Smooth muscle cell (in vitro differentiated cells): ENCODE results near the gene SRL. TPM values are rescaled to one million over a fixed set of nuclear protein-coding genes. Genes with fewer than 3 reads are reported as not detected.

ENCODE experiments used
- DNase-seq: peaks from one replicate; lab custom pipeline; 2025; ENCODE audit not compliant: unreplicated experiment; lab: John Stamatoyannopoulos, UW
- H2AFZ ChIP-seq: fragments of 200-600 bp; sonication (generic); 2 replicates; pipeline ENCODE4 v1.6.0; 2016; ENCODE audit warnings: antibody characterized with exemption, low read depth, mild to moderate bottlenecking
- H3F3A ChIP-seq: fragments of 200-600 bp; sonication (generic); 2 replicates; pipeline ENCODE4 v1.6.0; 2017; ENCODE audit warnings: antibody characterized with exemption, low read depth
- H3K27ac ChIP-seq: fragments of 200-600 bp; sonication (generic); 2 replicates; pipeline ENCODE4 v1.5.1; 2016; ENCODE audit warnings: low read depth, mild to moderate bottlenecking
- H3K27me3 ChIP-seq: fragments of 200-600 bp; sonication (generic); 2 replicates; pipeline ENCODE4 v1.6.1; 2016; ENCODE audit warnings: low read depth, mild to moderate bottlenecking
- H3K36me3 ChIP-seq: fragments of 200-600 bp; sonication (generic); 2 replicates; pipeline ENCODE4 v1.5.1; 2016; ENCODE audit warnings: low read depth
- H3K4me1 ChIP-seq: fragments of 200-600 bp; sonication (generic); 2 replicates; pipeline ENCODE4 v1.5.1; 2016; ENCODE audit warnings: low read depth
- H3K4me2 ChIP-seq: fragments of 200-600 bp; sonication (generic); 2 replicates; pipeline ENCODE4 v1.6.0; 2016; ENCODE audit warnings: mild to moderate bottlenecking
- H3K4me3 ChIP-seq: fragments of 200-600 bp; sonication (generic); 2 replicates; pipeline ENCODE4 v1.5.1; 2016; ENCODE audit warnings: mild to moderate bottlenecking
- H3K79me2 ChIP-seq: fragments of 200-600 bp; sonication (generic); 2 replicates; pipeline ENCODE4 v1.6.0; 2016; ENCODE audit warnings: low read depth, mild to moderate bottlenecking
- H3K9ac ChIP-seq: fragments of 200-600 bp; sonication (generic); 2 replicates; pipeline ENCODE4 v1.6.0; 2016; ENCODE audit warnings: low read depth
- H3K9me3 ChIP-seq: fragments of 200-600 bp; sonication (generic); replicated peaks from 2 replicates; pipeline ENCODE4 v1.5.1; 2016; ENCODE audit warnings: low read depth
- H4K20me1 ChIP-seq: fragments of 200-600 bp; sonication (generic); 2 replicates; pipeline ENCODE4 v1.6.0; 2016; ENCODE audit warnings: low read depth
- WGBS: methylation state at CpG from one replicate; pipeline ENCODE4 v1.1.7; 2016; ENCODE audit warnings: low lambda C conversion rate; 5-methylcytosine and 5-hydroxymethylcytosine counted together
- polyA plus RNA-seq: library from polyadenylated mRNA; unstranded; fragments of >200 nt; fragmentation: Nextera tagmentation; extraction: Ambion mirVana; gene quantifications from 2 replicates; pipeline ENCODE4 v1.2.1, GENCODE V29; 2016
- total RNA-seq: library from RNA; depleted of rRNA; stranded (reverse); fragments of >200 nt; gene quantifications from 2 replicates; pipeline ENCODE4 v1.2.3, GENCODE V29; 2014
- TF ChIP-seq, protein P1 (sequence below): fragments of 200-600 bp; sonication (generic); IDR thresholded peaks from 2 replicates; pipeline ENCODE4 v1.5.1; 2017; ENCODE audit warnings: borderline replicate concordance, mild to moderate bottlenecking, antibody characterized with exemption; ENCODE audit not compliant: insufficient read depth, poor library complexity, severe bottlenecking

The SRL gene
- total and polyA plus RNA-seq, 2 experiments from 2014 or later = not detected

DNA sequence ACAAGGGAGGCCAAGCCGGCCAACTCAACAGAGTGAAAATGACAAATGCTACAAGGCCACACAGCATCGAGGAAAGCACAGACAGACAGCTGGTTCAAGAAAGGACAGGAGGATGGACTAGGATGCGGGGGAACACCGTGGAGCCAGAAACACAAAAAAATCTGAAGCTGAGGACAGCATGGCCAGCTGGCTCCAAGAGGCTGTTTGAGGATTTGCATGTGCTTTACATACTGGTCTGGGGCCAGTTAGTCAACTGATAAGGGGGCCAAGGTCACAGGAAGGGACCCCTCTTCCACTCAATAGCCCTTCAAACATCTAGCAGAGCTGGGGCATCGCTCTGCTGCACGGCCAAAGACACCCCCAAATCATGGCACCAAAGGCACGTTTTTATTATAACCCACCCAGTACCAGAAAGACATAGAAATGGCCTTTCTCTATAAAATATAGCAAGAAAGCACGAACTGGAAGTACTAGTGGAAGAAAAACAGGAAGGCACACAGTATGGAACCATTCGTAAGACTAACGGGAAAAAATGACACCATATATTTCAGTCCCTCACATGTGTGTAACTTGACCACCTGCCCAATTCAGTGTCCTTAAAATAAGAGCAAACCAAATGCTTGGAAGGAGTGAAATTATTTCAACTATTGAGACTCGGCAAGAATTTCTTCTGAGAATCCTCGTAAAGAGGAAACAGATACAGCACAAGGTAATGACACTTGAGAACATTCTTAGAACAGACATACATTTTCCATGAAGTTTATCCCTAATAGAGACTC, 7.8 kb upstream of the SRL start:
- Histone ChIP-seq H4K20me1 (no peaks in the 10 kb centered on the region), H3K27ac (no peak overlapping the region), H3K4me3 (no peak overlapping the region), H3K4me2 (no peak overlapping the region), H3K79me2 (no peaks in the 10 kb centered on the region), H3K36me3 (no peaks in the 10 kb centered on the region), H2AFZ (no peak overlapping the region), H3K4me1 (peaks cover 5% of the 10 kb centered on the region), H3K27me3 (no peaks in the 10 kb centered on the region), H3K9me3 (no peaks in the 10 kb centered on the region), H3F3A (no peaks in the 10 kb centered on the region), H3K9ac (no peak overlapping the region)
- WGBS = 88% methylated on average over 12 of the region's 12 CpGs
- TF ChIP-seq, protein P1, sequence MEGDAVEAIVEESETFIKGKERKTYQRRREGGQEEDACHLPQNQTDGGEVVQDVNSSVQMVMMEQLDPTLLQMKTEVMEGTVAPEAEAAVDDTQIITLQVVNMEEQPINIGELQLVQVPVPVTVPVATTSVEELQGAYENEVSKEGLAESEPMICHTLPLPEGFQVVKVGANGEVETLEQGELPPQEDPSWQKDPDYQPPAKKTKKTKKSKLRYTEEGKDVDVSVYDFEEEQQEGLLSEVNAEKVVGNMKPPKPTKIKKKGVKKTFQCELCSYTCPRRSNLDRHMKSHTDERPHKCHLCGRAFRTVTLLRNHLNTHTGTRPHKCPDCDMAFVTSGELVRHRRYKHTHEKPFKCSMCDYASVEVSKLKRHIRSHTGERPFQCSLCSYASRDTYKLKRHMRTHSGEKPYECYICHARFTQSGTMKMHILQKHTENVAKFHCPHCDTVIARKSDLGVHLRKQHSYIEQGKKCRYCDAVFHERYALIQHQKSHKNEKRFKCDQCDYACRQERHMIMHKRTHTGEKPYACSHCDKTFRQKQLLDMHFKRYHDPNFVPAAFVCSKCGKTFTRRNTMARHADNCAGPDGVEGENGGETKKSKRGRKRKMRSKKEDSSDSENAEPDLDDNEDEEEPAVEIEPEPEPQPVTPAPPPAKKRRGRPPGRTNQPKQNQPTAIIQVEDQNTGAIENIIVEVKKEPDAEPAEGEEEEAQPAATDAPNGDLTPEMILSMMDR = no peak
- DNase-seq = no peak

DNA sequence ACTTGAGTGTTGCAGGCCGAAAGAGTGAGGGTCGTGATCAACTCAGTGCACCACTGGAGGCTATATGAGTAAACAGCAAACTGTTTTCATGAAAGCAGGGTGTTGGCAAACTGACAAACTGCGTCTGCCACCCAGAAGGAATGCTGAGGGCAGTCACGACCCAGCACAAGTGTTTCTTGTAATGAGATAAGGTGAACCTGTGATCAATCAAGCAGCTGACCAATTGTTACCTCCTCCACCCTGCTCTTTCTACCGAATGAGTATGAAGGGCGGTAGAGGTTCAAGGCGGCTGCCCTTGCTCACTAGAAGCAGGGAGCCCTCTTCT, 5.5 kb upstream of the SRL start:
- H3K27me3 ChIP-seq = no peaks in the 10 kb centered on the region
- H3K27ac ChIP-seq = no peak overlapping the region
- no peaks in the 10 kb centered on the region for H3K36me3 ChIP-seq
- H3K79me2 ChIP-seq = no peaks in the 10 kb centered on the region
- no peak overlapping the region for H3K4me3 ChIP-seq
- no peak for DNase-seq
- peaks cover 7% of the 10 kb centered on the region for H3K4me1 ChIP-seq
- no peaks in the 10 kb centered on the region for H4K20me1 ChIP-seq
- H2AFZ ChIP-seq = no peak overlapping the region
- TF ChIP-seq, protein P1 = no peak
- WGBS = 83% methylated on average over 7 of the region's 7 CpGs
- no peak overlapping the region for H3K9ac ChIP-seq
- no peaks in the 10 kb centered on the region for H3K9me3 ChIP-seq
- H3F3A ChIP-seq = no peaks in the 10 kb centered on the region
- H3K4me2 ChIP-seq = no peak overlapping the region

DNA sequence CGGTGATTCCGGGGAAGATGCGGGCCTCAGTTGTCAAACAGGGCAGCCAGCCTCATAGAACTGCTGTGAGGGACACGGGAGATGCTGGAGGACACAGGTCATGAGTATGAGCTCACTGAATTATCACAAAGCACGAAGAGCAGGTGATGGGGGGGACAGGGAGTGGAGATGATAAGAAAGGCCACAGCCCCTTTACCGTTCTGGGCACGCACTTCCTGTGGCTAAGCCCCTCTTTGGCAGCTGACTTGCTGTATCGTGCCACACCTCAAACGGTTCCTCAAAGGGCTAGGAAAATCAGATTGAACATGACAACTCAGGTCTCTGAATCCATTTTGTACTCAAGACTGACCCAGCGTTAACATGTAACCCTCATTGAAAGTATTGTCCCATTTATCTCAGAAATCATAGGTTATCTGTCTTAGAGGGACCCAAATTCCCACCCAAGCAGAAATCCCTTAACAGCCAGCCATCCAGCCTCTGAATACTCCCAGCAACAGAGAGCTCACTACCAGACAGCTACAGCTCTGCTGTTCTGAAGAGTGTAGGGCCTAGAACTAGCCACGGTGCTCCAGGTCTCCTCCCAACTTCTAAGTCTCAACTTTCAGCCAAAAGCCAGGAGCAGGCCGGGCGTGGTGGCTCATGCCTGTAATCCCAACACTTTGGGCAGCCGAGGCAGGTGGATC, 5.0 kb upstream of the SRL start:
- Histone ChIP-seq H3K9me3 (no peaks in the 10 kb centered on the region), H3K4me2 (no peak overlapping the region), H2AFZ (no peak overlapping the region), H3K4me1 (peaks cover 7% of the 10 kb centered on the region), H3K79me2 (no peaks in the 10 kb centered on the region), H3K27ac (no peak overlapping the region), H3K27me3 (no peaks in the 10 kb centered on the region), H3K9ac (no peak overlapping the region), H3K4me3 (no peak overlapping the region), H3F3A (no peaks in the 10 kb centered on the region), H4K20me1 (no peaks in the 10 kb centered on the region), H3K36me3 (no peaks in the 10 kb centered on the region)
- WGBS = 92% methylated on average over 14 of the region's 14 CpGs
- DNase-seq = no peak
- TF ChIP-seq, protein P1 = no peak
